A172 (cell line): ENCODE results near the gene DDT. TPM values are rescaled to one million over a fixed set of nuclear protein-coding genes. Genes with fewer than 3 reads are reported as not detected.
"Not testable (repeated sequence)": the region's sequence is repeated elsewhere in the genome, so short reads cannot be mapped to it uniquely, and the experiment has no call there.

Source experiments
- DNase-seq: peaks from one replicate; pipeline ENCODE4 v3.0.0-alpha.2; 2015; ENCODE audit warnings: low spot score
- total RNA-seq: library from RNA; depleted of rRNA; stranded (reverse); fragments of >200 nt; shearing (Covaris generic); gene quantifications from 2 replicates; pipeline ENCODE4 v1.2.3, GENCODE V29; 2014

The DDT gene
- total RNA-seq, 1 experiment from 2014 or later = 78.7 TPM

DNA sequence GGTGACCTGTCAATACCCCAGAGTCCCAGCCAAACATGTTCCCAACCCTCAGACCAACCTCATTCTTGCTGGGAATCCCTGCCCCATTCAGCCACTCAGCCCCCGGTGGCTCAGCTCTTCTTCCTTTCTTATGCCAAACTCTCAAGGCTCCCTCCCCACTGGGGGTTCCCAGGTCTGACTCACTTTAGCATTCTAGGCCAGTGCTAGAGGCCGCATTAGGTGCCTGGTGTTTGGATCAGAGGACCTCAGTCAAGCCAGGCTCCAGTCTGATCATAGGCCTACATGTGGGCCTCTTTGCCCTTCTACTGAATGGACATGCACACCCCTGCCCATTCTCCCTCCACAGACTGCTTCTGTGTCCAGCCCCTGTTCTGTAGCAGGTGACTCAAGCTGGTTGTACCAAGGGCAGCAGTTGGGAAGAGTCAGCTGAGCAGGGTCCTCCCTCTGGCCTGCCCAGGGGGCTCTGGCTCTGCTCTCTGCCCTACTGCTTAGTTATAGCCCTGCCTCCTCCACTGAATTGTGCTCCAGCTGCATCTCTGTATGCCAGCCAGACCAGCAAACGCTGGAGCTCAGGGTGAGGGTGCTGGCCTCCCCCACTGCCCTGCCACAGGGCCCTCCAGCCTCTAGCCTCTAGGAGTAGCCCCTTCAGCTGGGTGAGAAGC is 15.5 kb upstream of the DDT start:
- not testable (repeated sequence) for DNase-seq

GRCh38 chr22:23986538-23987178 is 12.4 kb upstream of the DDT start:
- DNase-seq = not testable (repeated sequence)

DNA sequence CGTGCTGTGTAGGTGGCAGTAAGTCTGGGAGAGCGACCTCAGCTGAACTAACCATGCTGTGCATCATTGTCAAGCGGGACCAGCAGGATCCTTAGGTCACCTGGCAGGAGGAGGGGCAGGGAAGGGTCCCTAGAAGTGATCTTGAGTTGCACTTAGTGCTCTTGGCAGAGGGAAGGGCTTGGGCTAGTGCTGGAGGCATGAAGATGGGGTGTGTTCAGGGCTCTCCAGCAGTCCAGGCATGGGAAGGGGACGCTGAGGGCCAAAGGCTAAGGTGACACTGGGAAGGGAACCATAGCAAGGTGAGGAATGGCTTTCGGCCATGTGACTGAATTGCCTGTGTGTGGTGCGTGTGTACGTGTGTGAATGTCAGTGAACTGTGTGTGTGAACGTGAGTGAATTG is 11.8 kb upstream of the DDT start:
- not testable (repeated sequence) for DNase-seq

GRCh38 chr22:23984430-23984829 is 10.2 kb upstream of the DDT start:
- DNase-seq = peak; percentile 20

DNA sequence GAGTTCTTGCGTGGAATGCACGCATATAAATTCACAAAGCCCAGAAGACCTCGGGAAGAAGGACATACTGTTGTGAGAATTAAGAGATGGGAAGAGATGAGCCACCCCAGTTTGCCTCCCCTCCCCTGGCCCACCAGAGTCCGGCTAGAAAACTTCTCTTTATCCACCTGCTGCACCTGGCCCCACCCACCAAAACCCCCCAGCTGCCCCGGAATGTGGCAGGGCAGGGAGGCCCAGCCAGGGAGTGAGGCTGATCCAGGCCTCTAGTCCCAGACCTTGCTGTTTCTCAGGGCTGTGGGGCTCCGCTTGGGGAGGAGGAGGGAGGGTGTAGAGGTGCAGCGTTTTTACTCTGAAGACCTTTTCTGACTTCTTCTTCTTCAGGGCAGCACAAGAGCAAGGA is 6.3 kb upstream of the DDT start:
- not testable (repeated sequence) for DNase-seq

GRCh38 chr22:23979557-23980240 is 5.5 kb upstream of the DDT start, which contains the start of gene GSTT2:
GSTT2 (plus strand) TSS chr22:23980134.
- not testable (repeated sequence) for DNase-seq

- DNase-seq = not testable (repeated sequence)
These were observed 3.1 kb upstream of the DDT start for GRCh38 chr22:23977304-23977703.

- DNase-seq = not testable (repeated sequence)
These were observed 653 bp upstream of the DDT start for GRCh38 chr22:23974836-23975352.

GRCh38 chr22:23971927-23972326 is 2.3 kb downstream of the DDT start:
- DNase-seq = not testable (repeated sequence)

DNA sequence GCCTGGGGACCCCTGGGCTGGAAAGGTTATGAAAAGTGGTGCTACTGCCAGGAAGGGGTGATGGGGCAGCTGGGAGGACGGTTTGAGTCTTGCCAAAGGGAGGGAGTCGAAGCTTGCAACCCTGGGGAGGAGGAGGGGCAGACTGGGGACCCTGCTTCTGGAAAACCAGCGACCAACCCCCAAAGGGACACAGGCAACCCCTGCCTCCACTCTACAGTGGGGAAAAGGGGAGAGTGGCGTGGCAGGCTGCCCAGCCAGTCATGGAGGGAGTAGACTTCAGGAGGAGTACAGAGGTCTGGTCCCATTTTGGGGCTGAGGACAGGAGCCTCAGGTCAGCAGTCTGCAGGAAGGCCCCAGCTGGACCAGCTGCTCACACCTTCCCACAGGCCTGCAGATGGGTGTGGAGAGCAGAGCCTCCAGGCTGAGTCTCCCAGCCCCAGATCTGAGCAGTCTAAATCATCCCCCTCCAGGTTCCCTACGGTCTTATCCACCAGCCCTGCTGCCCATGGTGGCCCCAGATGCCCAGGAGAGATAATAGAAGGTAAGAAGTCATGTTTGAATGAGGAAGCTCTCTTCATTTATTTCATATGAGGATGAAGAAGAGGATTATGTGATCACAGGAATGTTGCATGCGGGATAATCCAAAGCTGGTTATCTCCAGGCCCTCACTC is 3.3 kb downstream of the DDT start:
- no peak for DNase-seq

GRCh38 chr22:23970201-23970641 is 4.0 kb downstream of the DDT start:
- DNase-seq = no peak

DNA sequence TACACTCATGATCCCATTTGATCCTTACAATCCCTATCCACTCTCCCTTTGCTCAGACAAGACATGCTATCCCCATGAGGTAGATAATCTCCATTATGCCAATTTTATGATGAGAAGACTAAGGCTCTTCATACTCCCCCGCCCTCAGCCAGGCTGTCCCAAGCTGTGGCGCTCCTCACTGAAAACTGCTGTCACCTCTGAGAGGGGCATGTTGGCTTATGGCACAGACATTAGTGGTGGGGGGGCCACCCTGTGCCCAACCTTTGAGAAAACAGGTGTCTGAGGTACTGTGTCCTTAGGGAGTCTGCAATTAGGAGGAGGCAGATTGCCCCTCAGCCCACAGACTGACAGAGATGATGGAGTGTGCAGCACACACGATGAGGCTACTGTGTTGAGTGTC is 5.2 kb downstream of the DDT start:
- DNase-seq = no peak

DNA sequence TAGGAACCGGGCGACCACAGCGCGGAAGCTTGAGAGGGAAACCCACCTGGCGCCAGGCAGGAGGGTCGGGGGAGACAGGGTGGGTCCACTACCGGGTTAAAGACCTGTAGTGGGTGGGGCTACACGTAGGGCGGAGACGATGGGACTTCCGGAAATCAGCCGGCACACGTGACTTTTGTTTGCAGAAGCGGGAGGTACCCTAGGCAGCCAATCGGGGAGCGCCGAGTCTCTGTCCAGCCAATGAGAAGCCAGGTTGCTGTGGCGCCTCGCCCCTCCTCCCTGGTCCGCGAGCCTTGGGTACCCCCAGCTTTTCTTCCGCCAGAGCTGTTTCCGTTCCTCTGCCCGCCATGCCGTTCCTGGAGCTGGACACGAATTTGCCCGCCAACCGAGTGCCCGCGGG is 7.7 kb downstream of the DDT start, which contains the start of gene DDTL:
TSS of gene DDTL (plus strand) at position 321 of the 400 bp plus-strand sequence. CDS start at position 348, 27 bp downstream.
- DNase-seq = not testable (repeated sequence)

DNA sequence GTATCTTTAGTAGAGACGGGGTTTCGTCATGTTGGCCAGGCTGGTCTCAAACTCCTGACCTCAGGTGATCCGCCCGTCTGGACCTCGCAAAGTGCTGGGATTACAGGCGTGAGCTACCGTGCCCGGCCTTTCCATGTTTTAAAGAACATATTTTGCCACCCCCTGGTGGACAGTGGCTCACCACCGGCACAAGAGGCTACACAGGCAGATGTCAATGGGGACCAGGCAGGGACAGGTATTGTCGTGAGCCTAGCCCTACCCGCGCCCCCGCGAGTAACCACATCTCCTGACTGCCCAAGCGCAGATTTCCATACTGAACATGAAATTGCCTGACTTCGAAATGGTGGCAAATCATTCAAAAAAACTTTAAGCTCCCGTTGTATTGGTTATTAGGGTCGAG is 8.1 kb downstream of the DDT start:
- not testable (repeated sequence) for DNase-seq

GRCh38 chr22:23961084-23961771 is 13.0 kb downstream of the DDT start, which contains the start of gene GSTT2B:
GSTT2B (minus strand) TSS chr22:23961195; CDS start chr22:23961131, 64 bp downstream.
- DNase-seq = not testable (repeated sequence)

DNA sequence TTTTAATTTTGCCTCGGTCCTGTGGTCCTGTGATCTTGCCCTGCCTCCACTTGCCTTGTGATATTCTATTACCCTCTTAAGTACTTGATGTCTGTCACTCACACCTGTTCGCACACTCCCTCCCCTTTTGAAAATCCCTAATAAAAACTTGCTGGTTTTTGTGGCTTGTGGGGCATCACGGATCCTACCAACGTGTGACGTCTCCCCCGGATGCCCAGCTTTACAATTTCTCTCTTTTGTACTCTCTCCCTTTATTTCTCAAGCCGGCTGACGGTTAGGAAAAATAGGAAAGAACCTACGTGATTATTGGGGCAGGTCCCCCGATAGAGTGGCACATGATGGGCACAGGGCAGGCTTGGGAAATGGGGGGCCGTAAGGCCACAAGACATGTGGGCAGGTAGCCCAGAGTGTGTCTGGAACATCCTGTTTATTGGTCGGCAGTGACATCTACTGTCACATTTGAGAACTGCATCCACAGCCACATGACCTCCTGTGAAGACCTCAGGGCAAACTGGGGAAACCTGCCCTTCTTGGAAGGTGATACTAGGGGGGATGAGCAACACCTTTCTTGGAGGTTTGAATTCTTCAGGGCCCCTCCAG is 17.8 kb downstream of the DDT start:
- peak; percentile 32 for DNase-seq

DNA sequence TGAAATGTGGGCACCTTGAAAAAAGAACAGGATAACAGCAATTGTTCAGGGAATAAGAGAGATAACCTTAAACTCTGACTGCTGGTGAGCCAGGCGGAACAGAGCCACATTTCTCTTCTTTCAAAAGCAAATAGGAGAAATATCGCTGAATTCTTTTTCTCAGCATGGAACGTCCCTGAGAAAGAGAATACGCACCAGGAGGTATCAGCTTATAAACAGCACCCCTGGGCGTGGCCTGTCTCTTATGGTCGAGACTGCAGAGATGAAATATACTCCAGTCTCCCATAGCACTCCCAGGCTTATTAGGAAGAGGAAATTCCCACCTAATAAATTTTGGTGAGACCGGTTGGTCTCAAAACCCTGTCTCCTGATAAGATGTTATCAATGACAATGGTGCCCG is 18.4 kb downstream of the DDT start:
- not testable (repeated sequence) for DNase-seq

- not testable (repeated sequence) for DNase-seq
These were observed 19.3 kb downstream of the DDT start for GRCh38 chr22:23954991-23955305.

DNA sequence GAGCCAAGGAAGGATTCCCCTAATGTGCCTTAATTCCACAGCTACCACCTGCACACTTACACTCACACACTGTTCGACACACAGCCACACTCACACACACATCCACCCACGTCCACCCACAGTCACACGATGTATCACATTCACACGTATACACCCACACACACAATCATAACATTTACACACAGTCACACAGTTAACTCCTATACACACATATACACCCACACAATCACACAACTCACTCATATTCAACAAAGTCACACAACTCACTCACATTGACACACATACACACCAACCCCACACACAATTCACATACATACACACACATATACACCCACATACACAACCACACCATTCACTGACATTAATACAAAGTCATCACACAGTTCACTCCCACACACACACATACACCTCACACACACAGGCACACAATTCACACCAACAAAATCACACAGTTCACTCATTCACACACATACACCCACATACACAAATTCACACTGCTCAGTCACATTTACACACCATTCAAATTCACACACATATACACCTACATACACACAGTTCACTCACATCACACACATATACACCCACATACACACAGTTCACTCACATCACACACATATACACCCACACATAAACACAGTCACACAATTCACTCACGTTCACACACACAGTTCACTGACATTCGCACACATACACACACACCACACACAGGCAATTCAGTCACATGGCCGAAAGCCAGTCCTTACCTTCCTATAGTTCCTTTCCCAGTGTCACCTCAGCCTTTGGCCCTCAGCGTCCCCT is 19.8 kb downstream of the DDT start:
- not testable (repeated sequence) for DNase-seq

GRCh38 chr22:23953485-23953884 is 20.8 kb downstream of the DDT start:
- DNase-seq = not testable (repeated sequence)
